Progenitor cell of endocrine pancreas (in vitro differentiated cells): ENCODE measurements around the gene FABP7. TPM values are rescaled to one million over a fixed set of nuclear protein-coding genes. Genes with fewer than 3 reads are reported as not detected.

ENCODE experiments used
- DNase-seq: peaks from one replicate; pipeline ENCODE4 v3.0.0; 2021; ENCODE audit warnings: low spot score; ENCODE audit not compliant: unreplicated experiment
- H3K27ac Mint-ChIP-seq: 2 replicates; pipeline ENCODE4 v1.8.0; 2021; ENCODE audit warnings: mild to moderate bottlenecking, moderate library complexity, mixed read lengths
- H3K27me3 Mint-ChIP-seq: 2 replicates; pipeline ENCODE4 v1.8.0; 2021; ENCODE audit warnings: mixed read lengths
- H3K36me3 Mint-ChIP-seq: 2 replicates; pipeline ENCODE4 v1.8.0; 2022; ENCODE audit warnings: mixed read lengths; ENCODE audit not compliant: insufficient read depth
- H3K4me1 Mint-ChIP-seq: 2 replicates; pipeline ENCODE4 v1.8.0; 2021; ENCODE audit warnings: low read depth, mixed read lengths
- H3K4me3 Mint-ChIP-seq: 2 replicates; pipeline ENCODE4 v1.8.0; 2021; ENCODE audit warnings: low read depth, mild to moderate bottlenecking, moderate library complexity, mixed read lengths
- H3K9me3 Mint-ChIP-seq: 2 replicates; pipeline ENCODE4 v1.8.0; 2021; ENCODE audit warnings: low read depth, mixed read lengths
- total RNA-seq: library from RNA; stranded (reverse); gene quantifications from 2 replicates; pipeline ENCODE4 v1.2.1, GENCODE V29; 2021
- TF ChIP-seq, protein P1 (sequence below): fragments of 200-600 bp; sonication (generic); IDR thresholded peaks from one replicate; pipeline ENCODE4 v1.5.0; 2021; ENCODE audit warnings: antibody characterized with exemption, mild to moderate bottlenecking; ENCODE audit not compliant: unreplicated experiment

Gene FABP7
- total RNA-seq, 1 donor from 2014 or later = 7.2 TPM

DNA sequence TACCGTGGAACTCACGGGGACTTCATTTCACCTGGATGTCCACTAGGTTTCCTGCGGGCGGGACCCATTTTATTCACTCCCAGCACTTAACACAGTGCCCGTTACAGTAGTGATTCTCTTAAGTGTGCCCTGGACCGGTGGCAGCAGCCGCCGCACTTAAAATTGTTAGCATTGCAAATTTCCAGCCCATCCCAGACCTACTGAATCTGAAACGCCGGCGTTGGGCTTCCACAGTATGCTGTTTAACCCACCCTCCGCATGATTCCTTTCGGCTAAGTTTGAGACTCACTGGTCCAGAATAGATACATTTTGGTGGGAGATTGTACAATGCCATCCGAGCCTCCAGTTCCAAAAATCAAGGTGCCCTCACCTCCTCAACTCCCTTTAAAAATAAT is 10.5 kb downstream of the FABP7 start:
- H3K4me3 Mint-ChIP-seq = peak overlapping the region; percentile 91
- peak overlapping the region; percentile 98 for H3K27ac Mint-ChIP-seq
- no peak for DNase-seq
- TF ChIP-seq, protein P1, sequence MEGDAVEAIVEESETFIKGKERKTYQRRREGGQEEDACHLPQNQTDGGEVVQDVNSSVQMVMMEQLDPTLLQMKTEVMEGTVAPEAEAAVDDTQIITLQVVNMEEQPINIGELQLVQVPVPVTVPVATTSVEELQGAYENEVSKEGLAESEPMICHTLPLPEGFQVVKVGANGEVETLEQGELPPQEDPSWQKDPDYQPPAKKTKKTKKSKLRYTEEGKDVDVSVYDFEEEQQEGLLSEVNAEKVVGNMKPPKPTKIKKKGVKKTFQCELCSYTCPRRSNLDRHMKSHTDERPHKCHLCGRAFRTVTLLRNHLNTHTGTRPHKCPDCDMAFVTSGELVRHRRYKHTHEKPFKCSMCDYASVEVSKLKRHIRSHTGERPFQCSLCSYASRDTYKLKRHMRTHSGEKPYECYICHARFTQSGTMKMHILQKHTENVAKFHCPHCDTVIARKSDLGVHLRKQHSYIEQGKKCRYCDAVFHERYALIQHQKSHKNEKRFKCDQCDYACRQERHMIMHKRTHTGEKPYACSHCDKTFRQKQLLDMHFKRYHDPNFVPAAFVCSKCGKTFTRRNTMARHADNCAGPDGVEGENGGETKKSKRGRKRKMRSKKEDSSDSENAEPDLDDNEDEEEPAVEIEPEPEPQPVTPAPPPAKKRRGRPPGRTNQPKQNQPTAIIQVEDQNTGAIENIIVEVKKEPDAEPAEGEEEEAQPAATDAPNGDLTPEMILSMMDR = no peak
- H3K36me3 Mint-ChIP-seq = no peaks in the 10 kb centered on the region
- H3K27me3 Mint-ChIP-seq = peaks cover 3% of the 10 kb centered on the region
- H3K9me3 Mint-ChIP-seq = no peaks in the 10 kb centered on the region
- peaks cover 40% of the 10 kb centered on the region for H3K4me1 Mint-ChIP-seq

- H3K36me3 Mint-ChIP-seq = no peaks in the 10 kb centered on the region
- peaks cover 3% of the 10 kb centered on the region for H3K27me3 Mint-ChIP-seq
- TF ChIP-seq, protein P1 = no peak
- DNase-seq = no peak
- H3K4me3 Mint-ChIP-seq = peak overlapping the region; percentile 91
- no peaks in the 10 kb centered on the region for H3K9me3 Mint-ChIP-seq
- H3K4me1 Mint-ChIP-seq = peaks cover 40% of the 10 kb centered on the region
- peak overlapping the region; percentile 98 for H3K27ac Mint-ChIP-seq
These were observed 11.2 kb downstream of the FABP7 start for GRCh38 chr6:122790423-122791309.

- no peak for DNase-seq
- no peaks in the 10 kb centered on the region for H3K9me3 Mint-ChIP-seq
These were observed 11.8 kb downstream of the FABP7 start for GRCh38 chr6:122791310-122791679.

GRCh38 chr6:122792766-122793165 is 13.2 kb downstream of the FABP7 start:
- Mint-ChIP-seq H3K4me1 (peaks cover 42% of the 10 kb centered on the region), H3K36me3 (no peaks in the 10 kb centered on the region), H3K4me3 (peak overlapping the region; percentile 32), H3K27ac (peak overlapping the region; percentile 10), H3K27me3 (no peaks in the 10 kb centered on the region), H3K9me3 (no peaks in the 10 kb centered on the region)
- no peak for DNase-seq
- TF ChIP-seq, protein P1 = no peak

More at GRCh38 chr6:122791310-122791679, 11.8 kb downstream of the FABP7 start:
- H3K27me3 Mint-ChIP-seq = peaks cover 3% of the 10 kb centered on the region
- H3K36me3 Mint-ChIP-seq = no peaks in the 10 kb centered on the region
- peak overlapping the region; percentile 98 for H3K27ac Mint-ChIP-seq
- H3K4me3 Mint-ChIP-seq = peak overlapping the region; percentile 91
- TF ChIP-seq, protein P1 = no peak
- peaks cover 40% of the 10 kb centered on the region for H3K4me1 Mint-ChIP-seq

- no peaks in the 10 kb centered on the region for H3K27me3 Mint-ChIP-seq
- no peak overlapping the region for H3K4me3 Mint-ChIP-seq
- H3K36me3 Mint-ChIP-seq = no peaks in the 10 kb centered on the region
These were observed 18.0 kb downstream of the FABP7 start for GRCh38 chr6:122797537-122797936.

More at GRCh38 chr6:122797537-122797936, 18.0 kb downstream of the FABP7 start:
- TF ChIP-seq, protein P1 = no peak
- Mint-ChIP-seq H3K27ac (peak overlapping the region; percentile 88), H3K9me3 (no peaks in the 10 kb centered on the region), H3K4me1 (peaks cover 46% of the 10 kb centered on the region)
- DNase-seq = no peak
